Endothelial cell of umbilical vein (primary cell): ENCODE measurements around the gene COX7A2. TPM values are rescaled to one million over a fixed set of nuclear protein-coding genes. Genes with fewer than 3 reads are reported as not detected.

Experiments used
- BruUV-seq: library from RNA; stranded (reverse); fragments of 400-500 nt; replicated peaks from 2 replicates; lab custom pipeline; 2021; lab: Mats Ljungman, UMichigan
- CTCF ChIA-PET: fragments of 300-600, 350-600 bp; sonication (Branson Sonifier 250); formaldehyde crosslinking; loops from one replicate; lab custom pipeline; 2021; ENCODE audit warnings: antibody characterized with exemption, inconsistent platforms; lab: Charles Lee
- POLR2A ChIA-PET: fragments of 300-600, 350-600 bp; sonication (Branson Sonifier 250); formaldehyde crosslinking; loops from one replicate; lab custom pipeline; 2021; ENCODE audit warnings: antibody characterized with exemption, inconsistent platforms; lab: Charles Lee
- DNase-seq: peaks from one replicate; pipeline ENCODE4 v3.0.0-alpha.2; 2011; ENCODE audit warnings: low read depth, low spot score
- FAIRE-seq: peaks from 2 replicates; lab custom pipeline; 2011; peaks lifted over from hg19 to GRCh38; lab: Jason Lieb, UNC
- H2AFZ ChIP-seq: 2 replicates; pipeline ENCODE4 v1.6.0; 2012; ENCODE audit warnings: low read depth, low read length, control low read depth, inconsistent platforms
- H3K27ac ChIP-seq: 2 replicates; pipeline ENCODE4 v1.5.1; 2011; ENCODE audit warnings: low read depth, mild to moderate bottlenecking, control low read depth, low read length, moderate library complexity; ENCODE audit not compliant: insufficient read depth
- H3K27me3 ChIP-seq, 2 experiments: 2 replicates each; pipeline versions ENCODE4 v1.6.0 to v1.6.1; 2011; ENCODE audit warnings: low read length in 2 of 2, mixed read lengths in 1 of 2; ENCODE audit not compliant: control insufficient read depth in 2 of 2, insufficient read depth in 2 of 2
- H3K36me3 ChIP-seq, 2 experiments: 2 replicates in 1 of 2; 3 replicates in 1 of 2; pipeline ENCODE4 v1.5.1; 2011; ENCODE audit warnings: low read length in 2 of 2, mild to moderate bottlenecking in 1 of 2, moderate library complexity in 1 of 2; ENCODE audit not compliant: control insufficient read depth in 2 of 2, insufficient read depth in 2 of 2; ENCODE audit errors: extremely low read depth in 1 of 2
- H3K4me1 ChIP-seq: 3 replicates; pipeline ENCODE4 v1.5.1; 2011; ENCODE audit warnings: mild to moderate bottlenecking, low read length; ENCODE audit not compliant: control insufficient read depth, insufficient read depth; ENCODE audit errors: extremely low read depth
- H3K4me2 ChIP-seq: 2 replicates; pipeline ENCODE4 v1.6.1; 2011; ENCODE audit warnings: low read length, control low read depth, mixed read lengths; ENCODE audit not compliant: insufficient read depth
- H3K4me3 ChIP-seq, 3 experiments: fragments of 200-600 bp in 1 of 3; sonication (generic), shearing (Covaris generic) in 1 of 3; replicated peaks in 1 of 3; 2 replicates each; pipeline ENCODE4 v1.5.1; 2011 to 2016; ENCODE audit warnings: control low read depth in 3 of 3, low read length in 3 of 3, mild to moderate bottlenecking in 2 of 3, inconsistent platforms in 1 of 3, low read depth in 1 of 3, moderate library complexity in 1 of 3; ENCODE audit not compliant: insufficient read depth in 1 of 3
- H3K79me2 ChIP-seq: 2 replicates; pipeline ENCODE4 v1.6.0; 2012; ENCODE audit warnings: low read length, inconsistent platforms; ENCODE audit not compliant: control insufficient read depth, insufficient read depth
- H3K9ac ChIP-seq: replicated peaks from 2 replicates; pipeline ENCODE3; 2011; ENCODE audit warnings: low read length, control low read depth; ENCODE audit not compliant: insufficient read depth; ENCODE audit errors: extremely low read depth
- H3K9me1 ChIP-seq: replicated peaks from 3 replicates; pipeline ENCODE4 v1.6.0; 2011; ENCODE audit warnings: mild to moderate bottlenecking, low read length; ENCODE audit not compliant: control insufficient read depth, insufficient read depth; ENCODE audit errors: extremely low read depth
- H3K9me3 ChIP-seq: replicated peaks from 2 replicates; pipeline ENCODE4 v1.5.1; 2012; ENCODE audit warnings: low read length, inconsistent platforms; ENCODE audit not compliant: control insufficient read depth, insufficient read depth
- H4K20me1 ChIP-seq: replicated peaks from 2 replicates; pipeline ENCODE3; 2011; ENCODE audit warnings: mild to moderate bottlenecking, low read length; ENCODE audit not compliant: control insufficient read depth, insufficient read depth; ENCODE audit errors: extremely low read depth
- EZH2 ChIP-seq: IDR thresholded peaks from 2 replicates; pipeline ENCODE4 v1.6.1; 2012; ENCODE audit warnings: borderline replicate concordance, low read depth, mild to moderate bottlenecking, moderate library complexity, low read length, inconsistent platforms; ENCODE audit not compliant: severe bottlenecking
- FOS ChIP-seq: IDR thresholded peaks from 2 replicates; pipeline ENCODE4 v1.6.1; 2011; ENCODE audit warnings: mild to moderate bottlenecking, low read length, moderate library complexity, borderline replicate concordance; ENCODE audit not compliant: insufficient read depth
- GATA2 ChIP-seq: IDR thresholded peaks from 2 replicates; pipeline ENCODE4 v1.7.0; 2011; ENCODE audit warnings: low read depth, mild to moderate bottlenecking, moderate library complexity, mixed read lengths, low read length; ENCODE audit not compliant: insufficient read length, insufficient read depth
- JUN ChIP-seq: IDR thresholded peaks from 2 replicates; pipeline ENCODE4 v1.6.1; 2011; ENCODE audit warnings: borderline replicate concordance, low read depth; ENCODE audit not compliant: insufficient read length, insufficient read depth
- MYC ChIP-seq: IDR thresholded peaks from one replicate; pipeline ENCODE4 v1.6.1; 2011; ENCODE audit warnings: mild to moderate bottlenecking, low read depth, low read length
- POLR2AphosphoS5 ChIP-seq: IDR thresholded peaks from 2 replicates; pipeline ENCODE4 v1.6.1; 2012; ENCODE audit warnings: low read depth, mild to moderate bottlenecking, control low read depth, low read length, moderate library complexity; ENCODE audit not compliant: insufficient read depth
- dilution Hi-C: fragments of 300-500 bp; cut with MboI; formaldehyde crosslinking; loops from one replicate; pipeline ENCODE4 v1.15.0; 2019; ENCODE audit warnings: low sequenced_read_pairs; ENCODE audit not compliant: extremely low pct_ligation_motif_present
- intact Hi-C: fragments of 100-400 bp; cut with micrococcal nuclease; formaldehyde crosslinking; loops from one replicate; pipeline ENCODE4 v1.10.0; 2022
- polyA plus RNA-seq, 4 experiments: library from polyadenylated mRNA; depleted of rRNA in 3 of 4; stranded (reverse) in 3 of 4; unstranded in 1 of 4; fragments of >200 nt; gene quantifications; 2 replicates each; pipeline versions ENCODE4 v1.2.1 to v1.2.3, GENCODE V29; 2011 to 2012; ENCODE audit warnings: missing spikeins in 1 of 4
- total RNA-seq: library from RNA; stranded (reverse); gene quantifications from 2 replicates; pipeline ENCODE4 v1.2.3, GENCODE V29; 2021
- TF ChIP-seq, protein P1 (sequence below), 2 donors: IDR thresholded peaks; 1 replicate in 1 of 2; 2 replicates in 1 of 2; pipeline ENCODE4 v1.5.1; 2011; ENCODE audit warnings: low read length in 2 of 2, mild to moderate bottlenecking in 2 of 2, moderate library complexity in 2 of 2, control low read depth in 1 of 2, inconsistent platforms in 1 of 2, low read depth in 1 of 2; ENCODE audit not compliant: insufficient read depth in 1 of 2; ENCODE audit errors: extremely low read depth in 1 of 2

Gene COX7A2
- total and polyA plus RNA-seq, 2 donors (not counting 3 experiments of a cell fraction or from before 2014, with no cell fraction given) = 254 to 426 TPM

GRCh38 chr6:75262716-75263400 lies 19.3 kb upstream of the COX7A2 start:
- Histone ChIP-seq H3K36me3 (peaks cover 8 to 16% of the 10 kb centered on the region in 2 experiments), H3K4me1 (peaks cover 10% of the 10 kb centered on the region), H3K9ac (no peak overlapping the region), H3K4me2 (no peak overlapping the region), H2AFZ (no peak overlapping the region), H3K79me2 (peaks cover 54% of the 10 kb centered on the region), H3K4me3 (no peak overlapping the region), H3K27ac (no peak overlapping the region), H3K9me3 (no peaks in the 10 kb centered on the region), H3K27me3 (no peaks in the 10 kb centered on the region), H4K20me1 (no peaks in the 10 kb centered on the region), H3K9me1 (no peaks in the 10 kb centered on the region)
- TF ChIP-seq JUN (no peak), FOS (no peak), MYC (no peak), EZH2 (no peak), GATA2 (no peak), POLR2AphosphoS5 (no peak)
- TF ChIP-seq, protein P1, sequence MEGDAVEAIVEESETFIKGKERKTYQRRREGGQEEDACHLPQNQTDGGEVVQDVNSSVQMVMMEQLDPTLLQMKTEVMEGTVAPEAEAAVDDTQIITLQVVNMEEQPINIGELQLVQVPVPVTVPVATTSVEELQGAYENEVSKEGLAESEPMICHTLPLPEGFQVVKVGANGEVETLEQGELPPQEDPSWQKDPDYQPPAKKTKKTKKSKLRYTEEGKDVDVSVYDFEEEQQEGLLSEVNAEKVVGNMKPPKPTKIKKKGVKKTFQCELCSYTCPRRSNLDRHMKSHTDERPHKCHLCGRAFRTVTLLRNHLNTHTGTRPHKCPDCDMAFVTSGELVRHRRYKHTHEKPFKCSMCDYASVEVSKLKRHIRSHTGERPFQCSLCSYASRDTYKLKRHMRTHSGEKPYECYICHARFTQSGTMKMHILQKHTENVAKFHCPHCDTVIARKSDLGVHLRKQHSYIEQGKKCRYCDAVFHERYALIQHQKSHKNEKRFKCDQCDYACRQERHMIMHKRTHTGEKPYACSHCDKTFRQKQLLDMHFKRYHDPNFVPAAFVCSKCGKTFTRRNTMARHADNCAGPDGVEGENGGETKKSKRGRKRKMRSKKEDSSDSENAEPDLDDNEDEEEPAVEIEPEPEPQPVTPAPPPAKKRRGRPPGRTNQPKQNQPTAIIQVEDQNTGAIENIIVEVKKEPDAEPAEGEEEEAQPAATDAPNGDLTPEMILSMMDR (IDR thresholded peaks at IDR 0.05; ENCODE audit: extremely low read depth in 1 of 2, insufficient read depth in 1 of 2, low read depth in 1 of 2, low read length in 2 of 2) = no peak
- dilution Hi-C loops = no loop called here
- CTCF ChIA-PET = interaction anchor here (0.7 to 1.5 kb wide), 4 partner anchors 16 to 277 kb away, joined by 3 read pairs; no protein-coding TSS in a partner anchor
- FAIRE-seq = no peak
- DNase-seq = no peak
- no TSS peak for BruUV-seq
- POLR2A ChIA-PET = no interaction called here
- intact Hi-C loops = no loop called here
